Small intestine (tissue), 7 donors: Measurements from ENCODE around the gene VRK2. TPM values are rescaled to one million over a fixed set of nuclear protein-coding genes. Genes with fewer than 3 reads are reported as not detected.

Experiments
- DNase-seq, 2 donors: peaks; one replicate each; pipeline versions ENCODE4 v3.0.0 to v3.0.0-alpha.2; 2013
- FAIRE-seq: peaks from 2 replicates; lab custom pipeline; 2012; peaks lifted over from hg19 to GRCh38; lab: Jason Lieb, UNC
- H3K27ac ChIP-seq, 3 donors: one replicate each; pipeline ENCODE4 v1.5.1; 2013; ENCODE audit warnings: low read length in 2 of 3, mild to moderate bottlenecking in 2 of 3, control low read depth in 1 of 3, inconsistent platforms in 1 of 3, low read depth in 1 of 3, moderate library complexity in 1 of 3
- H3K27me3 ChIP-seq, 3 donors: one replicate each; pipeline ENCODE4 v1.6.1; 2013; ENCODE audit warnings: low read length in 3 of 3, inconsistent platforms in 1 of 3; ENCODE audit not compliant: control insufficient read depth in 3 of 3, insufficient read depth in 3 of 3
- H3K36me3 ChIP-seq, 3 donors: one replicate each; pipeline ENCODE4 v1.6.1; 2013; ENCODE audit warnings: low read length in 3 of 3, inconsistent platforms in 1 of 3, low read depth in 1 of 3, mild to moderate bottlenecking in 1 of 3, moderate library complexity in 1 of 3; ENCODE audit not compliant: control insufficient read depth in 3 of 3, insufficient read depth in 2 of 3
- H3K4me1 ChIP-seq, 3 donors: one replicate each; pipeline ENCODE4 v1.6.1; 2013; ENCODE audit warnings: low read length in 2 of 3, inconsistent platforms in 1 of 3, low read depth in 1 of 3, mild to moderate bottlenecking in 1 of 3, moderate library complexity in 1 of 3; ENCODE audit not compliant: control insufficient read depth in 3 of 3, insufficient read depth in 2 of 3
- H3K4me3 ChIP-seq, 3 donors: one replicate each; pipeline ENCODE4 v1.5.1; 2013; ENCODE audit warnings: low read length in 3 of 3, control low read depth in 1 of 3, inconsistent platforms in 1 of 3, low read depth in 1 of 3, mild to moderate bottlenecking in 1 of 3, moderate library complexity in 1 of 3
- H3K9me3 ChIP-seq, 2 donors: one replicate each; pipeline ENCODE4 v1.6.1; 2013; ENCODE audit warnings: low read depth in 1 of 2, low read length in 1 of 2; ENCODE audit not compliant: control insufficient read depth in 2 of 2, insufficient read depth in 1 of 2
- WGBS, 3 donors: extraction: QIAGEN DNeasy Blood & Tissue Kit; methylation state at CpG; one replicate each; pipeline ENCODE4 v1.1.7; 2013; 5-methylcytosine and 5-hydroxymethylcytosine counted together
- polyA plus RNA-seq, 4 donors: library from polyadenylated mRNA; stranded (reverse) in 3 of 4; unstranded in 1 of 4; fragments of 200-250 nt in 3 of 4; fragments of 120-200 nt in 1 of 4; gene quantifications; one replicate each; pipeline versions ENCODE4 v1.2.1 to v1.2.3, GENCODE V29; 2013
- donor health status: healthy with polysubstance abuse.
- donor health status: control.
- donor health status: control.
- donor health status: Bipolar disorder and iron deficiency.
- donor health status: healthy.

The VRK2 gene
- polyA plus RNA-seq, 4 donors: 5.1 to 18.0 (median 6.9) TPM

- Histone ChIP-seq H3K4me1 (no peaks in the 10 kb centered on the region), H3K4me3 (no peak overlapping the region), H3K36me3 (peaks cover 0 to 12% (median 0%) of the 10 kb centered on the region in 3 donors), H3K27me3 (no peaks in the 10 kb centered on the region), H3K9me3 (peaks cover 0 to 19% of the 10 kb centered on the region in 2 donors), H3K27ac (no peak overlapping the region)
- WGBS, 3 donors: 89 to 98% (median 94%) methylated on average over 3 of the region's 3 CpGs
- FAIRE-seq: no peak
- no peak for DNase-seq
Measured at GRCh38 chr2:58207189-58207588, 160.6 kb downstream of the VRK2 start.

Other genes starting within 250 kb of the VRK2 start
- gene FANCL, start 194.5 kb downstream of the VRK2 start, polyA plus RNA-seq: 10 to 100 TPM in 3 of 4 donors, 1 to 10 TPM in 1; 8.6 to 45.0 (median 19.2) TPM